Esophagus squamous epithelium (tissue), 4 donors: Measurements from ENCODE around the gene OSTF1.

Experiments used
- POLR2A ChIP-seq, 4 donors: fragments of 450-650 bp; IDR thresholded peaks; one replicate each; pipeline ENCODE4 v1.6.1; 2017; ENCODE audit warnings: antibody characterized with exemption in 4 of 4, mild to moderate bottlenecking in 4 of 4, moderate library complexity in 3 of 4
- TF ChIP-seq, protein P1 (sequence below), 6 experiments: fragments of 450-650 bp in 4 of 6; fragments of 200-600 bp in 2 of 6; sonication (generic) in 2 of 6; IDR thresholded peaks; one replicate each; pipeline ENCODE4 v1.5.1; 2016 to 2019; ENCODE audit warnings: antibody characterized with exemption in 6 of 6, mild to moderate bottlenecking in 4 of 6, moderate library complexity in 4 of 6

DNA sequence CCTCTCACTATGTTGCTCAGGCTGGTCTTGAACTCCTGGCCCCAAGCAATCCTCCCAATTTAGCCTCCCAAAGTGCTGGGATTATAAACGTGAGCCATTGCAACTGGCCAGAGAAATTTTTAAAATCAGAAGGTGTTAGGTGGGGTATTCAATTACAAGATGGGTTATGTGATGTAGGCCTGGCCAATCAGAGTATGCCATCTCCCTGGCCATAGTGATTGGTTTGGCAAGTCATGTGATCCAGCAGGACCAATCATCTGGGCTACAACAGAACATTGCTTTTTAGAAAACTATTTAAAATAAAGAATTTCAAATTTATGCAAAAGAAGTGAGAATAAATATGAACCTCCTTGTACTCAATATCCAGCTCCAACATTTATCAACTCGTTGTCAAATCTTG lies 22.8 kb upstream of the OSTF1 start:
- TF ChIP-seq, protein P1, sequence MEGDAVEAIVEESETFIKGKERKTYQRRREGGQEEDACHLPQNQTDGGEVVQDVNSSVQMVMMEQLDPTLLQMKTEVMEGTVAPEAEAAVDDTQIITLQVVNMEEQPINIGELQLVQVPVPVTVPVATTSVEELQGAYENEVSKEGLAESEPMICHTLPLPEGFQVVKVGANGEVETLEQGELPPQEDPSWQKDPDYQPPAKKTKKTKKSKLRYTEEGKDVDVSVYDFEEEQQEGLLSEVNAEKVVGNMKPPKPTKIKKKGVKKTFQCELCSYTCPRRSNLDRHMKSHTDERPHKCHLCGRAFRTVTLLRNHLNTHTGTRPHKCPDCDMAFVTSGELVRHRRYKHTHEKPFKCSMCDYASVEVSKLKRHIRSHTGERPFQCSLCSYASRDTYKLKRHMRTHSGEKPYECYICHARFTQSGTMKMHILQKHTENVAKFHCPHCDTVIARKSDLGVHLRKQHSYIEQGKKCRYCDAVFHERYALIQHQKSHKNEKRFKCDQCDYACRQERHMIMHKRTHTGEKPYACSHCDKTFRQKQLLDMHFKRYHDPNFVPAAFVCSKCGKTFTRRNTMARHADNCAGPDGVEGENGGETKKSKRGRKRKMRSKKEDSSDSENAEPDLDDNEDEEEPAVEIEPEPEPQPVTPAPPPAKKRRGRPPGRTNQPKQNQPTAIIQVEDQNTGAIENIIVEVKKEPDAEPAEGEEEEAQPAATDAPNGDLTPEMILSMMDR (IDR thresholded peaks at IDR 0.05) = no peak
- no peak for TF ChIP-seq POLR2A (IDR thresholded peaks at IDR 0.05)
